ENCODE results near the gene HNRNPA2B1.
"Not testable (repeated sequence)": the region's sequence is repeated elsewhere in the genome, so short reads cannot be mapped to it uniquely, and the experiment has no call there.

The HNRNPA2B1 gene

GRCh38 chr7:26198133-26198780, 2.3 kb downstream of the HNRNPA2B1 start:
- DNase-seq (ENCODE audit: low spot score), result no peak

- DNase-seq (ENCODE audit: low spot score), result no peak
Observed at GRCh38 chr7:26197153-26198115, 3.1 kb downstream of the HNRNPA2B1 start.

DNA sequence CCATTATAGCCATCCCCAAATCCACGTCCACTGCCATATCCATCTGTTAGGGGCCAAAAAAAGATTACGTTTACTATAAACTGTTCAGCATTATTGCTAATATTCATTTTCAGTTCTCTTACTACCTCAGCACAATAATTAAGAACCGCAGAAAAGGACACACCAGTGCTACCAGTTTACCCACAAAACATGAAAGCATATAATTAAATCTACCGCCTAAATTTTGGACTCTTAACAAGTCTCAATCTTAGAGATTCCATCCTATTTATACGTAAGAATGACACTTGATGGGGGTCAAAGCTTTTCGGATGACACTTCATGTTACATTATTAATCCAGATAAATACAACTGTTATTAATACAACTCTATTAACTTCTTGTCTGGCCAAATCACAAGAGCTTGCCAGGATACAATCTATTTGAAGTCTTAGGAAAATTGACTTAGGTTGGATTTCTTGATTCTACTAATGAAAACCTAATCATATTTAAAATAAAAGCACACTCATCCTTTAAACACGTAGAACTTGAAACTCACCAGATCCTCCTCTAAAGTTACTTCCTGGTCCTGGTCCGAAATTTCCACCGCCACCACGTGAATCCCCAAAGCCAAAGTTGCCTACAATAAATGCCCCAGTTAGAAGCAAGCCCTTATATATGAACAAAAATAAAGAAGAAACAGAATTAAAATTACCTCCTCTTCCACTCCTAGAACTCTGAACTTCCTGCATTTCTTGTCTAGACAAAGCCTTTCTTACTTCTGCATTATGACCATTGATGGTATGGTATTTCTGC, 4.5 kb downstream of the HNRNPA2B1 start:
- DNase-seq (ENCODE audit: low spot score), result no peak

DNA sequence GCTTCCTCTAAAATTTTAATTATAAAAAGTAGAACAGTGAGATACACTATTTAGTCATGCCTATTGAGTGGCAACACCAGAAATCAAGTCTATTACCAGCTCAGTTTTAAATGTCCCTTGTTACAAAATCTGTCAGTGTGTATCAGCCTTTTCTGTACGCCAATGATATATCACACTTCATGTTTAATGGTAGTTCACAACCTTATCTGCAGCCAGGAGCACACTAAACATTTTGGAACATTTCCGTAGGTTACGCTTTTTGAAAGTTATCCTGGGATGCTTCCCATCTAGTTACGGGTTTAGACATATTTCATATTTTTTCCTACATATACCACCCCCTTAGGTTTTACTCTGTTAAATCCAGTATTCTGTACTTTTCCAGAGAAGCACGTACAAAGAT, 5.4 kb downstream of the HNRNPA2B1 start:
- no peak for DNase-seq (ENCODE audit: low spot score)

DNA sequence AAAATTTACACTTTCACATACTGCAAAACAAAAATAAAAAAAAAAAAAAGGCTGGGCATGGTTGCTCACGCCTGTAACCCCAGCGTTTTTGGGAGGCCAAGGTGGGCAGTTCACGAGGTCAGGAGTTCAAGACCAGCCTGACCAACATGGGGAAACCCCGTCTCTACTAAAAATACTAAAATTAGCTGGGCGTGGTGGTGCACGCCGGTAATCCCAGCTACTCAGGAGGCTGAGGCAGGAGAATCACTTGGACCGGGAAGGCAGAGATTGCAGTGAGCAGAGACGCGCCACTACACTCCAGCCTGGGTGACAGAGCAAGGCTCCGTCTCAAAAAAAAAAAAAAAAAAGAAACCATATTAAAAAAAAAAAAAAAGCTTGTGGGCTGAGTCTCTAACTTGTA, 5.8 kb downstream of the HNRNPA2B1 start:
- DNase-seq (ENCODE audit: low spot score), result not testable (repeated sequence)

DNA sequence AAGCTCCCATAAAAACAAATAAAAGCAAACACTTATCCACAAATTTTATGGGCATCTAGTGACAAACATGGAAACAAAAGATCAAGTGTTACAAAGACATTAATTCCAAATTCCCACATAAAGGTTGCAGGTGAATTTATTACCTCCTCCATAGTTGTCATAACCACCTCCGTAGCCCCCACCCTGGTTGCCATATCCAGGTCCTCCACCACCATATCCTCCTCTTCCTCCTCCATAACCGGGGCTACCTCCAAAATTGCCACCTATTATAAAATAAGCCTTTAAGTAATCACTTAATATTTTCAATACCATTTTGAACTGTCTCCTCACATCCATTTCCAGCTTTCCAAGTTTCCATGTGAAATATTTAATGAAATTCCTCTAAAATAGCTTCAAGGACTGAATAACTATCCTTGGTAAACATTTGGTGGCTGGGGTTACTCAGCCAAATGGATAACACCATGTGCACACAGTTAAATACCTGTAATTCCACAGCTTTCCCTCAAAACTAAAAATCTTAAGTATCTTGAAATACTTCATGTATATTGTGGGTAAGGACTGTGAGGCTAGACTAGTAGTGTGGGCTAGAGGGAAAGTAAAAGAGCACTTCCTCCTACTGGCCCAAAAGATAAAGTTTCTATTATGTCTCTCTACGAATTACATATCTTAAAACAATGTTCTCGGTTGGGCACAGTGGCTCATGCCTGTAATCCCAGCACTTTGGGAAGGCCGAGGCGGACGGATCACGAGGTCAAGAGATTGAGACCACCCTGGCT, 6.9 kb downstream of the HNRNPA2B1 start:
- no peak for DNase-seq (ENCODE audit: low spot score)

DNA sequence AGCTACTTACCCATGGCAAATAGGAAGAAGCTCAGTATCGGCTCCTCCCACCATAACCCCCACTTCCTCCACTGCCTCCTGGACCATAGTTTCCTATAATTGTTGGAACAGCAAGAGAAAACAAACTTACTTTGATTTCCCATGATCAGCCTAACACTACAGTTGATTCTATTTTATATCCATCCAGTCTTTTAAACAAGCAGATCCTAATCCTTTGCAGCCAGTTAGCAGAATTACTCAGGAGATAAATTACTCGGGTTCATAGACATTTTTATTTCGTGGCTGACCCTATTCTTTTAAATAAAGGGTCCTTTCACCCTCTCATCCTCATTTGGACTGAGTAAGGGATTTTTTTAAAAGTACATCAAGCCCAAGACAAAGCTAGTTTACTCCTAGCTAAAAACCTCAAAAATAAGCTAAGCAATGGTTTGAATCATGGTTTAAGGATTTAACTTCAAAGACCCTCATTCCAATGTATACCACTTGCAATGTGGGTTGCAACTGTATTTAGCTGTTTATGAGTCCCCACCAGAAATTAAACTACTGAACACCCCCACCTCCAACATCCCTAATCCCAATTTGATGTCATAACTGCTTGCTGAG, 8.0 kb downstream of the HNRNPA2B1 start:
- DNase-seq (ENCODE audit: low spot score), result no peak

DNA sequence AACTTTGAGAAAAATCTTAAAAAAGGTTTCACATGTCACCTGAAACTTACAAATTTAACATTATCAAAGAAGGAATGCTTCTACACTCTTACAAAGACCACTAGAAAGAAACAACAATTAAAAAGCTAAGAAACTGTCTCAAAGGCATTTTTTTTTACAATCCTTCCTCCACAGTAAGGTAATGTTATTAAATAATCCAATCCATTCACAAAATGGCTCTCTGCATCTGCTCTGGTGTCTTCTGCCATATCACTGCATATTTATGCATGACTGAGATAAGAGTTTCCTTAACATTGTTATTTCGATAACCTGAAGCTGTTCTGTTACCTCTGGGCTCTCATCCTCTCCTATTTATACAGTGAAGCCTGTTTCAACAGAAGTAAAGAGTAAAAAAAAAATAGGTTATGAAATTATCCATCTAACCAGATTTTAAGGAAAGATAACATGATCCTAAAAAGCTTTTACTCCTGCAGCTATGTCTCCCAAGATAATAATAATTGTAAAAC, 8.5 kb downstream of the HNRNPA2B1 start:
- DNase-seq (ENCODE audit: low spot score), result no peak

GRCh38 chr7:26191233-26191973, 9.1 kb downstream of the HNRNPA2B1 start:
- DNase-seq (ENCODE audit: low spot score), result no peak

GRCh38 chr7:26190417-26190869, 10.1 kb downstream of the HNRNPA2B1 start:
- DNase-seq (ENCODE audit: low spot score), result no peak

- DNase-seq (ENCODE audit: low spot score), result no peak
Observed at GRCh38 chr7:26189697-26190096, 10.8 kb downstream of the HNRNPA2B1 start.

GRCh38 chr7:26188957-26189541, 11.5 kb downstream of the HNRNPA2B1 start:
- no peak for DNase-seq (ENCODE audit: low spot score)

DNA sequence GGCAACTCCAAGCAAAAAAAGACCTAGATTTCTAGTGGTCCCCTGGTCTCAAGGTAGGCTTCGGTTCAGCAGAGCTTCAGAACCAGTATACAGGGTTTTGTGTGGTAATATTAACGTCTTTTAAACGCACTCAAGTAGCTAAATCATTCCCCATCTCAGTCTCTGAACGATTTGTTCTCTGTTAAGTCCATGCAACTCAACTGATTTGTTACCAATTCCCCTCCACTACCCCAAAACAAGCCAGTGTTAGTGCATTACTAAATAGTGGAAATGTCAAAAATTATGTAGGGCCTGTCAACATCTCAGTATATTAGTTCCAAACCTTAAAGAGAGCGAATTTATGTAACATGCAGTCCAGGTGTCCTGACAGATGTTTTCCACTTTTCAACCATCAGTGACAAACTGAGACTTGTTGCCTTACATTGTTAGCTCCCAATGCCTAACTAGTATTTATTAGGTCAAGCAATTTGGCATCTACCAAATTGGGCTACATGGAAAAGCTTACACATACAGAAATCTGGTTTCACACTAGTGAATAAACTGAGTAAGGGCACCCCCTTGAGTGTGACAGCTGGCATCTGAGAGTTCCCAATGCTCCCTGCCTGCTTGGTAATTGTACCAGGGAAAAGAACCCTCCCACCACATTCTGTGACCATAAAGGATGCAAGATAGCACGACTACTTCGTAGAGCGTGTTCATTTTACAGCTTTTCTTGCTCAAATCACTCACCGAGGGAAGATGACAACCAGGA, 12.2 kb downstream of the HNRNPA2B1 start:
- DNase-seq (ENCODE audit: low spot score), result no peak

DNA sequence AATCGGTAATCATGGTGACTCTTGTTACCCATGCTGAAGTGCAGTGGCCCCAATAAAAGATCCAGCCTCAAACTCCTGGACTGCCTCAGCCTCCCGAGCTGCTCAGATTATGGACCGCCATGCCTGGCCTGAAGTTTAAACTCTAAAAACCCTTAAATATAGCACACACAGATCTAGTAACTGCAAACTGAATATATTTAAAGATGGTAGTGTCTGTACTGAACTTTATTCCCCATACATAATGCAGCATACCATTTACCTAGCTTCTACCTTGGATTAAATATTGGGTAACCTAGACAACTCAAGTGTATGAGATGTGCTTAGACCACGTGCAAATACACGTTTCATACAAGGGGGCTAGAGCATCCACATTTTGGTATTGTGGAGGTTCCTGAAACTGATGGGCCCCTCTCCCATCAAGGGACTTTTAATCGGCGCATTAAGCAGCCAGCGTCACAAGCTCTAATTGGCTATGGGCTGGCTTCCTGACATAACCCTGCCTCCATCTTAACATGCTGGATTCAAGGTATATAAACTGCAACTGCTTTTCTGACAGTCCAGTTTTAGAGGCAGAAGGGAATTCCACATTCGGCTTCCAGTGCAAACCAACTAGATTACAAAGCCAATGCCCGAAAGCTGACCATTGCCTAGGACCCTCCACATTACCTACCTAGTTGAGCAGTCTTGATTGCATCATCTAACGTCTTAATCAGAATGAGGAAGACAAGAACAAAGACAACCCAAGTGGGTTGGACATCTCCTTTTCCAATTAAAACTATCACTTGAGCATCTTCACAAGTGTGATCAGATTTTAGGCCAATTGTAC, 13.0 kb downstream of the HNRNPA2B1 start:
- no peak for DNase-seq (ENCODE audit: low spot score)

DNA sequence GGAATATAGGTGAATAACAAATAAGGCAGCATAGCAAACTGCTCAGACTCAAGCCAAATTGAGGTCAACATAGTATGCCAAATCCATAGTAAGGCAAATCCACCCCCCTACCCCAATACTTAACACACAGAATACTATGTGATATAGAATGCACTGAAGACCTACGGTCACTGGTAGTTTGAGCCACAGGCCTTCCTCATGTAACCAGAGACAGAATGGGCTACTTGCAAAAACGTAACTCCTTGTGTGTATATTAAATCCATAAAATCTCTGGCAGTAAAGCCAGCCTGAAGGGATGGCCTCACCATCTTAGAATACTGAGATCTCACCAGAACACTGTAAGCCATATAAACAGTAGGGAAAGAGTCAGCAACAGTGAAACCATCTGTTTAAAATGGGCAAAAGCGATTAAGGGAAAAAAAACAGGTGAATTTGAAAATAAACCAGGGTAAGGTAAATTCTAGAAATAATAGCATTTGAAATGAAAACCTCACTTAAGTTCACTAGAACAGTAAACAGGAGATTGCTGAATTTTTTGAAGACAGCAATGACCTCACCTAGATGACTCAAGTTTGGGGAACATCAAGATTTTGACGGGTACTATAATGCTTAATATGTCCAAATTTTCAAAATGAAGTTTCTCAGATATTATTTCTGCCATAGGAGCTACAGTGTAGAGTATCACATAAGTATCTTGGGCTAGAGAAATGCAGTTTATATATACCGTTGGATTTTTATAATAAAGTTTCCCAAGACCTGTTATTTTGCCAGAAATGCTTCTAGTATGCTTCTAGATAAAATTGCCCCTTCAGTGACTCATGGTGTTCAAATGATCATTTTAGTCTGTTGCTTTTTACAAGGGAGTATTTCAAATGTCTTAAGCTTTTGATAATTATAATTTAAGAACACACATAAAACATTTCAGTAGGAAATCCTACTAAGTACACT, 13.9 kb downstream of the HNRNPA2B1 start:
- DNase-seq (ENCODE audit: low spot score), result no peak

DNA sequence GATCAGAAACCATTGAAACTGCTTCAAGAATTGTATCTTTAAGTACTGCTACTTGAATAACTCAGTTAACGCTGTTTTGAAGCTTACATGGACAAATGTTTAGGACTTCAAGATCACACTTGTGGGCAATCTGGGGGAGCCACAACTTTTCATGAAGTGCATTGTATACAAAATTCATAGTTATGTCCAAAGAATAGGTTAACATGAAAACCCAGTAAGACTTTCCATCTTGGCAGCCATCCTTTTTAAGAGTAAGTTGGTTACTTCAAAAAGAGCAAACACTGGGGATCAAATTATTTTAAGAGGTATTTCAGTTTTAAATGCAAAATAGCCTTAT, 14.7 kb downstream of the HNRNPA2B1 start:
- DNase-seq (ENCODE audit: low spot score), result no peak

- no peak for DNase-seq (ENCODE audit: low spot score)
Observed at GRCh38 chr7:26185131-26185843, 15.3 kb downstream of the HNRNPA2B1 start.

Data from GM03348 (cell line).